ENCODE results near the gene NUDT7.

- TF ChIP-seq CTCF (IDR thresholded peaks at IDR 0.05; ENCODE audit: extremely low read depth in 1 of 2, insufficient read depth in 1 of 2, low read depth in 1 of 2, low read length in 2 of 2) (no peak), POLR2A (IDR thresholded peaks at IDR 0.05; ENCODE audit: low read depth, low read length) (no peak)
- TF ChIP-seq, protein P1, sequence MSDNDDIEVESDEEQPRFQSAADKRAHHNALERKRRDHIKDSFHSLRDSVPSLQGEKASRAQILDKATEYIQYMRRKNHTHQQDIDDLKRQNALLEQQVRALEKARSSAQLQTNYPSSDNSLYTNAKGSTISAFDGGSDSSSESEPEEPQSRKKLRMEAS (IDR thresholded peaks at IDR 0.05; ENCODE audit: insufficient read depth, insufficient read length), result no peak
These were observed 62.4 kb downstream of the NUDT7 start for GRCh38 chr16:77784441-77785372.

All from endothelial cell of umbilical vein (primary cell).